ENCODE data around the gene HCRTR1.

The HCRTR1 gene

GRCh38 chr1:31657020-31657804 lies 39.7 kb downstream of the HCRTR1 start:
- no CpG with 5 or more reads among the region's 14 CpGs for WGBS, 2 donors (ENCODE audit: extremely low coverage in 2 of 2, insufficient read length in 2 of 2, insufficient replicate concordance in 1 of 2)
- H3K79me1 ChIP-seq (ENCODE audit: low read depth, low read length) = no peaks in the 10 kb centered on the region
- H3K18ac ChIP-seq (ENCODE audit: low read length) = no peak overlapping the region
- H3K23ac ChIP-seq (ENCODE audit: low read depth, low read length, poor library complexity) = no peak overlapping the region
- H4K91ac ChIP-seq (ENCODE audit: low read depth, low read length, poor library complexity) = no peak overlapping the region
- no peak overlapping the region for H3K9ac ChIP-seq (ENCODE audit: low read depth, low read length, poor library complexity)
- DNase-seq (ENCODE audit: low spot score) = no peak
- peaks cover 3 to 7% of the 10 kb centered on the region in 2 donors for H3K4me1 ChIP-seq (ENCODE audit: control insufficient read depth in 2 of 2, insufficient read depth in 1 of 2, low read depth in 1 of 2, low read length in 2 of 2)
- H3K4me2 ChIP-seq (ENCODE audit: insufficient read depth, low read length, poor library complexity, severe bottlenecking) = no peak overlapping the region
- H2BK12ac ChIP-seq (ENCODE audit: low read length) = no peak overlapping the region
- no peak overlapping the region for H2AFZ ChIP-seq (ENCODE audit: low read length)
- no peak overlapping the region for H3K4me3 ChIP-seq (ENCODE audit: low read length in 2 of 2)
- H3K27ac ChIP-seq (replicated peaks; ENCODE audit: low read length) = no peak overlapping the region
- no peak overlapping the region for H2BK5ac ChIP-seq (ENCODE audit: low read length)
- no peak overlapping the region for H2AK5ac ChIP-seq (ENCODE audit: low read depth, low read length)
- no peak overlapping the region for H3K14ac ChIP-seq (ENCODE audit: low read length)
- no peaks in the 10 kb centered on the region for H3K9me3 ChIP-seq (replicated peaks in 1 of 2; ENCODE audit: control insufficient read depth in 2 of 2, insufficient read depth in 1 of 2, low read depth in 1 of 2, low read length in 2 of 2)
- H3K36me3 ChIP-seq (replicated peaks in 1 of 2; ENCODE audit: control insufficient read depth in 2 of 2, insufficient read depth in 2 of 2, low read length in 2 of 2) = no peaks in the 10 kb centered on the region
- H3K4ac ChIP-seq (ENCODE audit: low read length) = no peak overlapping the region
- H2BK120ac ChIP-seq (ENCODE audit: low read depth, low read length) = no peak overlapping the region
- H4K8ac ChIP-seq (ENCODE audit: low read depth, low read length) = no peak overlapping the region
- H2BK15ac ChIP-seq (ENCODE audit: low read length) = no peak overlapping the region
- peaks cover 0 to 58% (median 0%) of the 10 kb centered on the region in 3 experiments for H3K27me3 ChIP-seq (ENCODE audit: control insufficient read depth in 3 of 3, insufficient read depth in 3 of 3, low read depth in 1 of 3, low read length in 3 of 3)

DNA sequence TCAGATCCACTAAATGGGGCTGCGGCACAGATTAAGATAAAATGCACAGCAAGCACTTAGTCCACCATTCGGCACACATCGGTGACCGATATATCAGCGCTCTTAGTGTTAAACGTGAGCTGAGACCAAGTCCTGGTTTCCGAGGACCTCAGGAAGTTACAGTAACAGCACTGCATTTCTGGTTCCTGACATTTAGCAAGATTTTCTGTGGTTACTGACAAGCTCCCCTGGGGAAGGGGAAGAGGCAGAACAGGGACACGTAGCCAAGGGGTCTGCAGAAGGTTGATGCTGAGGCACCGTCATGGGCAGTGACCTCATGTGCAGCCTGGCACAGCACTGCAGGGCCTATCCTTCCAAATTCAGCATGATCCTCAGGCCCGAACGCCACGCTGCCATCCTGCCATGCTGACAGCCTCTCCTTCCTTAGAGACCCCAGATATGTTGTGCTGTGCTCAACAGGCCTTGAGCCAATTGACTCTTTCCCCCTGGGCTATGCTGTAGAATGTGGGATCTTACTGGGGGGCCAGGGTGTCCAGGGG lies 40.6 kb downstream of the HCRTR1 start:
- no peak overlapping the region for H2AFZ ChIP-seq (ENCODE audit: low read length)
- no peak overlapping the region for H3K4me3 ChIP-seq (ENCODE audit: low read length in 2 of 2)
- H3K4me1 ChIP-seq (ENCODE audit: control insufficient read depth in 2 of 2, insufficient read depth in 1 of 2, low read depth in 1 of 2, low read length in 2 of 2) = peaks cover 3 to 7% of the 10 kb centered on the region in 2 donors
- H3K14ac ChIP-seq (ENCODE audit: low read length) = no peak overlapping the region
- no peak overlapping the region for H3K23ac ChIP-seq (ENCODE audit: low read depth, low read length, poor library complexity)
- no peak overlapping the region for H3K27ac ChIP-seq (replicated peaks; ENCODE audit: low read length)
- no peaks in the 10 kb centered on the region for H3K9me3 ChIP-seq (replicated peaks in 1 of 2; ENCODE audit: control insufficient read depth in 2 of 2, insufficient read depth in 1 of 2, low read depth in 1 of 2, low read length in 2 of 2)
- H3K4ac ChIP-seq (ENCODE audit: low read length) = no peak overlapping the region
- H4K8ac ChIP-seq (ENCODE audit: low read depth, low read length) = no peak overlapping the region
- H3K4me2 ChIP-seq (ENCODE audit: insufficient read depth, low read length, poor library complexity, severe bottlenecking) = no peak overlapping the region
- H3K27me3 ChIP-seq (ENCODE audit: control insufficient read depth in 3 of 3, insufficient read depth in 3 of 3, low read depth in 1 of 3, low read length in 3 of 3) = peaks cover 0 to 56% (median 0%) of the 10 kb centered on the region in 3 experiments
- H3K18ac ChIP-seq (ENCODE audit: low read length) = no peak overlapping the region
- no peak overlapping the region for H2BK12ac ChIP-seq (ENCODE audit: low read length)
- no peaks in the 10 kb centered on the region for H3K79me1 ChIP-seq (ENCODE audit: low read depth, low read length)
- no CpG with 5 or more reads among the region's 12 CpGs for WGBS, 2 donors (ENCODE audit: extremely low coverage in 2 of 2, insufficient read length in 2 of 2, insufficient replicate concordance in 1 of 2)
- H2AK5ac ChIP-seq (ENCODE audit: low read depth, low read length) = no peak overlapping the region
- H2BK15ac ChIP-seq (ENCODE audit: low read length) = no peak overlapping the region
- no peaks in the 10 kb centered on the region for H3K36me3 ChIP-seq (replicated peaks in 1 of 2; ENCODE audit: control insufficient read depth in 2 of 2, insufficient read depth in 2 of 2, low read length in 2 of 2)
- DNase-seq (ENCODE audit: low spot score) = no peak
- no peak overlapping the region for H2BK120ac ChIP-seq (ENCODE audit: low read depth, low read length)
- H2BK5ac ChIP-seq (ENCODE audit: low read length) = no peak overlapping the region
- H4K91ac ChIP-seq (ENCODE audit: low read depth, low read length, poor library complexity) = no peak overlapping the region
- no peak overlapping the region for H3K9ac ChIP-seq (ENCODE audit: low read depth, low read length, poor library complexity)

DNA sequence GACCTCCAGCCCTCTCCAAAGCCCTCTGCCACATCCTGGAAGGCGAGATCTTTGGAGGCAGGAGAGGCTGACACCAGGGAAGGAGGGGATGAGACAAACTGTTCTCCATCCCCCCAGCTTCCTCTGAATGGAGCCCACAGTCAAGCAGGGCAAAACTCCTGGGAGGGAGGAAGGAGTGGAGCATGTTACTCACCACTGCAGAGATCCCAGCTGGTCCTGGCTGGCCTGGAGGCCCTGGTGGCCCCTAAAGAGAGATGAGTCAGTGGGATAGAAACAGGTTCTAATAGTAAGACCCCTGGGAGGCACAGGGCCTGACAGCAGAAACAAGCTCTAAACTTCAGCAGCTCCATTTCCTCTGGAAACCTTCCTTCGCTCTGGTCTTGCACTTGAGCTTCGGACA lies 41.2 kb downstream of the HCRTR1 start:
- Histone ChIP-seq H3K14ac (ENCODE audit: low read length) (no peak overlapping the region), H2BK5ac (ENCODE audit: low read length) (no peak overlapping the region), H3K4me1 (ENCODE audit: control insufficient read depth in 2 of 2, insufficient read depth in 1 of 2, low read depth in 1 of 2, low read length in 2 of 2) (peaks cover 3 to 7% of the 10 kb centered on the region in 2 donors), H4K8ac (ENCODE audit: low read depth, low read length) (no peak overlapping the region), H3K9ac (ENCODE audit: low read depth, low read length, poor library complexity) (no peak overlapping the region), H2BK15ac (ENCODE audit: low read length) (no peak overlapping the region), H3K4me2 (ENCODE audit: insufficient read depth, low read length, poor library complexity, severe bottlenecking) (no peak overlapping the region), H3K23ac (ENCODE audit: low read depth, low read length, poor library complexity) (no peak overlapping the region), H3K4ac (ENCODE audit: low read length) (no peak overlapping the region), H3K4me3 (ENCODE audit: low read length in 2 of 2) (no peak overlapping the region), H3K18ac (ENCODE audit: low read length) (no peak overlapping the region), H3K79me1 (ENCODE audit: low read depth, low read length) (no peaks in the 10 kb centered on the region), H3K27me3 (ENCODE audit: control insufficient read depth in 3 of 3, insufficient read depth in 3 of 3, low read depth in 1 of 3, low read length in 3 of 3) (peaks cover 0 to 53% (median 0%) of the 10 kb centered on the region in 3 experiments), H2BK12ac (ENCODE audit: low read length) (no peak overlapping the region), H3K9me3 (replicated peaks in 1 of 2; ENCODE audit: control insufficient read depth in 2 of 2, insufficient read depth in 1 of 2, low read depth in 1 of 2, low read length in 2 of 2) (no peaks in the 10 kb centered on the region), H2BK120ac (ENCODE audit: low read depth, low read length) (peak overlapping the region; percentile 84), H4K91ac (ENCODE audit: low read depth, low read length, poor library complexity) (no peak overlapping the region), H3K36me3 (replicated peaks in 1 of 2; ENCODE audit: control insufficient read depth in 2 of 2, insufficient read depth in 2 of 2, low read length in 2 of 2) (no peaks in the 10 kb centered on the region), H2AFZ (ENCODE audit: low read length) (peak overlapping the region; percentile 47), H2AK5ac (ENCODE audit: low read depth, low read length) (no peak overlapping the region), H3K27ac (replicated peaks; ENCODE audit: low read length) (no peak overlapping the region)
- WGBS, 2 donors (ENCODE audit: extremely low coverage in 2 of 2, insufficient read length in 2 of 2, insufficient replicate concordance in 1 of 2) = no CpG with 5 or more reads among the region's 3 CpGs
- DNase-seq (ENCODE audit: low spot score) = no peak

DNA sequence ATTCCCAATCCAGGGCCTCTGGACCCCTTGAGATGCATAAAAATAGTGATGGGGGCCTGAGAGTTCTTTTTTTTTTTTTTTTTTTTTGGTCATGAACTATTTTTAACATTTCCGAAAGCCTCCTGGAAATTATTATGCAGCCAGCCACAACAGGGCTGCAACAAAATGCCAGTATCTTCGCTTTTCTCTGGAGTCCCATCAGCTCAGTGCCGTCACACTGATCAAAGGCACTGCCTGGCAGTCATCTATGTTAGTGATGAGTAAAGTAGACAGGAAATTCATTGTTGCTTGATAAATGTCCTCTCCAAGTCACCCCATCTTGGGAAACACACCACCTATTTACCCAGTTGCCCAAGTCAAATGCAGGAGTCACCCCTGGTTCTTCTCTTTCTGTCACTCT lies 42.4 kb downstream of the HCRTR1 start:
- Histone ChIP-seq H2BK12ac (ENCODE audit: low read length) (no peak overlapping the region), H2AK5ac (ENCODE audit: low read depth, low read length) (no peak overlapping the region), H3K4me3 (ENCODE audit: low read length in 2 of 2) (no peak overlapping the region), H3K4ac (ENCODE audit: low read length) (no peak overlapping the region), H3K23ac (ENCODE audit: low read depth, low read length, poor library complexity) (no peak overlapping the region), H2AFZ (ENCODE audit: low read length) (no peak overlapping the region), H3K18ac (ENCODE audit: low read length) (no peak overlapping the region), H2BK5ac (ENCODE audit: low read length) (peak overlapping the region; percentile 19), H3K9me3 (replicated peaks in 1 of 2; ENCODE audit: control insufficient read depth in 2 of 2, insufficient read depth in 1 of 2, low read depth in 1 of 2, low read length in 2 of 2) (no peaks in the 10 kb centered on the region), H3K9ac (ENCODE audit: low read depth, low read length, poor library complexity) (no peak overlapping the region), H3K27ac (replicated peaks; ENCODE audit: low read length) (no peak overlapping the region), H3K14ac (ENCODE audit: low read length) (no peak overlapping the region), H3K79me1 (ENCODE audit: low read depth, low read length) (no peaks in the 10 kb centered on the region), H3K27me3 (ENCODE audit: control insufficient read depth in 3 of 3, insufficient read depth in 3 of 3, low read depth in 1 of 3, low read length in 3 of 3) (peaks cover 0 to 52% (median 0%) of the 10 kb centered on the region in 3 experiments), H2BK15ac (ENCODE audit: low read length) (no peak overlapping the region), H3K4me1 (ENCODE audit: control insufficient read depth in 2 of 2, insufficient read depth in 1 of 2, low read depth in 1 of 2, low read length in 2 of 2) (peaks cover 3 to 7% of the 10 kb centered on the region in 2 donors), H3K36me3 (replicated peaks in 1 of 2; ENCODE audit: control insufficient read depth in 2 of 2, insufficient read depth in 2 of 2, low read length in 2 of 2) (no peaks in the 10 kb centered on the region), H3K4me2 (ENCODE audit: insufficient read depth, low read length, poor library complexity, severe bottlenecking) (no peak overlapping the region), H4K8ac (ENCODE audit: low read depth, low read length) (no peak overlapping the region), H4K91ac (ENCODE audit: low read depth, low read length, poor library complexity) (no peak overlapping the region), H2BK120ac (ENCODE audit: low read depth, low read length) (no peak overlapping the region)
- DNase-seq (ENCODE audit: low spot score) = no peak
- WGBS, 2 donors (ENCODE audit: extremely low coverage in 2 of 2, insufficient read length in 2 of 2, insufficient replicate concordance in 1 of 2) = no CpG with 5 or more reads among the region's 3 CpGs

Data from neuronal stem cell (in vitro differentiated cells).